HTERT RPE-1 (cell line): ENCODE results near the gene DPH1.

Source experiments
- in situ Hi-C: fragments of 300-500 bp; cut with MboI; formaldehyde crosslinking; loops from 4 replicates; pipeline ENCODE4 v1.14.3; 2020; ENCODE audit warnings: low sequenced_read_pairs

The DPH1 gene

DNA sequence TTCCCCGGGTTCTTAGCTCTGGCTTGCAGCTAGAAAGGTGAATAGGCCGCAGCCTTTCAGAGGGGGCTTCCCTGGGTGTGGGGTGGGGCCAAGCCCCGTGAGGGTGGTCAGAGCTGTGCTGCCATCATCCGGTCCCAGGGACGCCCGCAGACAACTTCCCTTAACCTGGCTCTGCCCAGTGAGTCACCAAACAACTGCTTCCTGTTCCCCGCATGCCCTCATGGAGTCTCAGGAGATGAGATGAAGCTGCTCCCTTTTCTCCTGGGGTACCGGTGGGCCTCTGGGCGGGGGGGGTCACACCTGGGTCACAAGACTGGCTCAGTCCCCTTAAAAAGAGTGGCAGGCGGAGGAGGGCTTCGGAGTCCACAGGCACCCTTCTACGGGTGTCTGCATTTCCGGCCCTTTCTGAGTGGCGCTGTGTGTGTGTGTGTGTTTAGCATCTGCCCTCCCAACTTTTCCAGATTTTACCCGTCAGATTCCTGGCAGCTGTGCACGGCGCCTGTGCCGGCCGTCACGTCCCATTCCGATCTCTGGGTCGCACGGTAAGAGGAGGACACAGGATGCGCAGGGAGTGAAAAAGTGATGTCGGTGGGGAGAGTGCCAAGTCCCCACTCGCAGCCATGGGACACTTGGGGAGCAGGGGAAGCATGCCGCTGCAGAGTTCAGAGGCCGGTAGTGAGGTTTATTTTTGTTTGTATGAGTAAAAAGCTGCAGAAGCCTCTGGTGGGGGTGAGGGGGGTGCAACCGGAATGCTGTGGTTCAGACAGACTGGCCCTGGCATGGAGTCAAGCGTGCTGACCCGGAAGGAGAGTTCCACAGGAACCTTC, 41.7 kb downstream of the DPH1 start:
- in situ Hi-C loops = loop anchor here (25.0 kb wide), 1 partner anchor 166 kb away; no protein-coding TSS in a partner anchor

DNA sequence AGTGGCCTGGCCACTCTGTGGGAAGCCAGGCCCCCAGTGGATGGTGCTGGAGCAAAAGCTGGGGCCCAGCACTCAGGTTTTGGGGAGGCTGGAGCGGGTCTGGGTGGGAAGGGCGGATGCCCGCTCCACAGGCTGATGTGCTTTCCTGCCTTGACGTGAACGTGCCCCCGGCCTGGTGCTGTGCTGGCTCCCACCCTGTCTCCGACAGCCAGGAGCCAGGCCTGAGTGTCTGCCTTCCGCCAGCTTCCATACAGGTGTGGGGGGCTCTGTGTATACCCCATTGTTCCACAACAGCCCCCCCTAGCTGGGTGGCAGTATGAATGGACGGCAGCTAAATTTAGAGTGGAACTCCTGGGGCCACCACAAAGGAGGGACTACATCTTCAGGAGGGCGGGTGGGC, 45.0 kb downstream of the DPH1 start:
- in situ Hi-C loops = loop anchor here (25.0 kb wide), 1 partner anchor 162 kb away; no protein-coding TSS in a partner anchor

DNA sequence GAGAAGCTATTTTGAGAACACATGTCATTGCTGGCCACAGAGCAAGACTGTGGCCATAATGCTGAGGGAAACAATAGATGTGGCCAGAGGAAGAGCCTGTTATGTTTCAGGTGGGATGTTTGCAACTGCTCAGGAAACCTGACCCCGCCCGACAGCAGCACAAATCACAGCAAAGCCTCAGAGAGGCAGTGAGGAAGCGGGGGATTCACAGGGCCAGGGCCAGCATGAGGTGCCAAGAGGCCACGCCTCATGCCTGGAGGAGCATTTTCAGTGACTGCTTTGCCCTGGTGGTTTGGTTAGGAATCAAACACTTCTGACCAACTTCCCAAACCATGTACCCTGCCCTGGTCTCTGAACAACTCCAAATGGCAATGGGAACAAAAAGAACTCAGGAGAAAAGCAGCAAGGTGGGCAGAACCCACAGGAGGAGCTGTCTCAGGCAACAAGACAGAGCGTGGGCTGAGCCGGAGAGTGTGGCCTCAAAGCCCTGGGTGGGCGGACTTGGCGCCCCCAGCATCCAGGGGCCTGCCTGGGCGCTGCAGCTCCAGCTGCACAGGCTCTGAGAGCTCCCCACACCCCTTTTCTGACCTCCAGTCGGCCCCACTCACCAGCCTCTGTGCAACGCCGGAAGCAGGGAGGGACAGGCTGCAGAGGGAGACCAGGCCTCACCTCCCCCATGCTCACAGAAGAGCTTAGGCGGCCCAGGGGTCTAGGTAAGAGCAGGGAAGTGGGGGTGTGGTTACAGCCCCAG, 45.6 kb downstream of the DPH1 start:
- in situ Hi-C loops = no loop called here

DNA sequence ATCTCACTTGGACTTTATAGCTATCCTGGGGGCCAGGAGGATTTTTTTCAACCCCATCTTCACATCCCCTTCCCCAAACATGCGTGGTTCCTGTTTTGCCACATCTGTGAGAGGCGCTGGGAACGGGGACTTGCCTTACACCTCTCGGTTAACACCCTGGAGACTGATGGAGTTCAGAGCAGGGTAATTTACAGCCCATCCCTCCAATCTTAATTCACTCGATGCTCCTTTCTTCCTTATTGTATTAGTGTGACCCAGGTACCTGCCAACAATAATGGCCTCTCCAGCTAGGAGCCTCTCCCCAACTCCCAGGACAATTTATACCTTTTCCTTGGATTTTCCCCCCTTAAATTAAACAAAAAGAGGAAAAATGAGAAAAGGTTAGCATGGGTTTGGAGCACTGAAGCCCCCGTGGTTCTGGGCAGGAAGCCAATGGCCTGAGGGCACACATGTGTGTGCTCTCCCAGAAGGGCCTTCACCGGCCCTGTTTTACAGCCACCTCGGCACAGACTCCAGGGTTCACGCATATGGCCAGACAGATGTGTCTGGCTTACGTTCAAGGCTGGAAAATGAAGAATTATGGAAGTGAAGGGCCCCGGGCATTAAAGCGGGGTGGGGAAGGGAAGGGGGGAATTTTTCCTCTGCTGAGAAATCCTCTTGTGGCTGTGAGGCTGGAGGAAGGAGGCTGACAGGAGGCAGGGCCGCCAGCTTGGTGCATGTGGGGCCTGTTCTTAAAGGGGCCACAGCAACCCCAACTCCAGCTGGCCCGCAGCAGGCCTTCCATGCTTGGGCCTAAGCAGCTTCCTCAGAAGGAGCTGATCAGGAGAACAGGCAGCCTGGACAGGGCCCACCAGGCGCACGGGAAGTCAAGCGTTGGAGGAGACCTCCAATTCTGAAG, 46.4 kb downstream of the DPH1 start:
- in situ Hi-C loops = no loop called here

DNA sequence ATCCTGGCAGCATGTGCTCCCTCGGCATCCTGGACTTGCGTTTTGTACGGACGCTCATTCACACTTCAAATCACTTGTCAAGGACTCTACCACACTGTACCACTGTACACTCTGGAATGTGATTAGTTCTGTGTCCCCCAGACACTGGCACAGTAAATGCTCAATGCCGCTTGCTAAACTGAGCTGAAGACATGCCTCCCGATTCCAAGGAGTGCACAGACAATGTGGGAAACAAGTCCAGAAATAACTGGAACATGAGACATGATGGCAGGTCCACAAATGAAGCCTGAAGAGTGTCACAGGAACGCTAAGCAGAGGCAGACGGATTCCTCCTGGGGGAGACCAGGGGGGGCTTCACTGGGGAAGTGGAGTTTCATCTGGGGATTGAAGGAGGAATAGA, 47.1 kb downstream of the DPH1 start:
- in situ Hi-C loops = no loop called here

DNA sequence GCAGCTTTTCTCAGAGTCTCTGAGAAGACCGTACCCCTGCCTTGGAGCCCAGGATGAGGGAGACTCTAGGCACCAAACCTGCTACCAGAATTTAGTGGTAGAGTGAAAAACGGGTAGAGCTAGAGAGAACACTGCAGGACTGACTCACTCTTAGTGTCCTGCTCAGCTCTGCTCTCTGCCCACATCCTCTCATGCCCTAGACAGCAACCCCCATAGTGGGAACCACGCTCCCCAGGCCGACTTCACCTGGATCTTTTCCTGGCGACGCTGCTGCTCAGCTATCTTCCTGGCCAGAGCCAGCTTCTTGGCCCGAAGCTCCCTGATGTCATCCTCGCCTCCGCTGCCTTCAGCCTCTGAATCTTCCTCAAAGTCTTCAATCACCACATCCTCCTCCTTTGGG, 51.6 kb downstream of the DPH1 start:
- in situ Hi-C loops = no loop called here

DNA sequence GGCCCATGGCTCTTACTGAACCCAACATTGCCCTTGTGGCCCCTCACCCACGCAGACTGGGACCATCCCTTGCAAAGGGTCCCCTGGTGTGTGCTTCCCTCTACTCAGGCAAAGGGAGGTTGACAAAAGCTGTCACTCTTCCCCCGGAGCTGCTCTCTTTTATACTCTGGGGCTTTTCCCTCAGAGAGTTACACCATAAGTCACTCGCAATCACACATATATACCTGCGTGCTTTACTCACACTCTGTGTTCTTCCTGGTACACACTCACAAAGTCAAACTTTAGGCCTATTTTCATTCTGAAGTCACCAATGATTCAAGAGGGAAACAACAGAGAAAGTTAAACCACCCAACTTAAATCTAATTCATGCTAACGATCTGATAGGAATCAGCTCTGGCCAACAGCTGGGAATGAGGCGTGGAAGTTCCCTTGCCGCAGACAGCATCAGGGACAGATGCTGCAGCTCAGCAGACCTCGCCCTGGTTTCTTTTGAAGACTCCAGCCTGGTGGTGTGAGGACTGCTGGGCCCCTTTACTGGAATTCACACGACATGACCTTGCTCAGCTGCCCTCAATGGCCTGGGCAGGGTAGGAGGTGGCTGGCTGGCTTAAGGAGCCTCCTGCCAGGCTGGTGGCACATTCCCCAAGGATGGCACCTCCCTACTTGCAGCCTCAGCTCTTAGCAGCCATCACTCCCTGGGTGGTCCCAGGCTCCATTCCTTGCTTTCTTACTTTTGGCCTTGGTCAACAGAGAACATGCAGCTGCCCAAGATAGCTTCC, 52.2 kb downstream of the DPH1 start:
- in situ Hi-C loops = no loop called here

DNA sequence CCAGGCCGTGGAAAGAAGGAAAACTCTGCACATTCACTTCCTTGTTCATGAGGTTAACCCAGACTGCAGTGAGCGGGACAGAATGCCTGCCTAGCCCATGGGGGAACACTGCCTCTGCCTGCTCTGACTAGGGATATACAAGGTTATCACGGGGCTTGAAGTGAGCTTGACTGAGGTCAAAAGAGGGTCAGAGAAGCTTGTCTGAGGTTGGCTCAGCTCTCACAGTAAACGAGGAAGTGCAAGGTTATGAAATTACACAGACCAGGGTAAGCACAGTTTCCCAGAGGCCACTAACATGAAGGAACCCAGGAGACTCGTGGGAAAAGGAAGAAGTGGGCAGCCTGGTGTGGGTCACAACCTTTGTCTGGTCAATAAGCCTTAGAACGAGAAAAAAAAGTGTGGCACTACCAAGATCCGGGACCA, 53.7 kb downstream of the DPH1 start:
- in situ Hi-C loops = no loop called here

DNA sequence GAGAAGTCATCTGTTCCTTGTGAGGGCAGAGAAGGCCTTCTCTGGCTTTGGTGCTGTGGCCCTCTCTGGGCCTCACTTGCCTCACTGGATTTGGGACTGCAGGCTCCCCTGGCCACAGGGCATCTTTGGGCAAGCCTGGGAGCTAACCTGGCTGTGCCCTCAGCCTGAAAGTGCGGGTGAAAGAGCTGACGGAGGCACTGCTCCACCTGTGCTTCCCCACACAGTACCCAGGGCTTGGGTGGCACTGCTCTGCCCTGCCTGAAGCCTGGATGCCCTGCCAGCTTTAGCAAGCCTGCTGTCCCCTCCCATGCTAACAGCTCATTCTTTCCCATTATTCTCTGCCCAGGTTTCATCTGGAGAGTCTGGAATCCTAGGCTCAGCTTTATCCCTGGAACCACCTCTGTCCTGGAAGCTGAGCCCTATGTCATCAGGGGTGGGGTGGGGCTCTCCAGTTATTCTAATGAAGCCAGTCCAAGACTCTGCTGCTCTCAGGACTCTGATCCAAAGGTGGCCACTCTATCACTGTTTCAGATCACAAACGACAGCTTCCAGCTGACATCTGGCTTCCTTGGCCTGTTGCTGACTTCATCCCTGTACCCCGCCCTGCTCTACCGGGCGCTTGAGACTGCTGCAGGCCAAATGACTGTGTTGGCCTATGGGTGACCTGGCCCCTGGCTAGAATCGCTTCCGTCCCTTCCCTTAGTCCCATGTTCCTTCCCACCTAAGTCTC, 54.2 kb downstream of the DPH1 start:
- in situ Hi-C loops = no loop called here

DNA sequence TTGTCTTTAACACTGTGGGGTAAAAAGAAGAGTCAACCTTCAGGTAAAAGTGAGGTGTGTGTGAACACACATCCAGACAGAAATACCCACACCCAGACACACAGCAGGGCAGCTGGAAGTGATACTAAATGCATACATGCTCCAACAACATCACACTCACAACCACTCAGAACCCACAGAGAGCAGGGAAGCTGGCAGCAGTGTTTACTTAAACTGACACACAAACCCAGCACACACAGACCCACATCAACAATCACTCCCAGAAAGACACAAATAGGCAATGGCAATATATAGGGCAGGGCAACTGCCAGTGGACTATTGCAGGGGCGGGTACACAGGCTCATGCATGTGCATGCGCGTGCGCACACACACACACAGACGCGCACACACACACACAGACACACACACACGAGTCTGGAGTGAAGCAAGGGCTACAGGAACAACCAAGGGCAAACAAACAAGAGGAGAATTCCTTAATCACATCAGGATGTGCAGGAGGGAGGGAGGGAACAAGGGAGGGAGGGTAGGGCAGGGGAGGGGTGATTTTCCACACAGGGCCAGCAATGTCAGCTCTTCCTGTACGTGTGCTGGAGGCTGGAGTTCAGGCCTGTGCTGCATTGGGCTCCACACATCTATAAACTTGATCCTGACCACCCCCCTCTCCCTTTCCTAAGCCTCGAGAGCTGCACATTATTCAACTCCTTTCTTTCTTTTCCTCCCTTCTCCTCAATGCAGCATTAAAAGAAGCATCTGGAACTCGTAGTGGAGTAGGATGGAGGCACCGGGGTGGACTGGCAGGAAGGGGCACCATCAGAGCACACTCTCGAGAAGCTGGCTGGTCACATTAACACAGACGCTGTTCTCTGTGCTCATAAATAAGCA, 55.1 kb downstream of the DPH1 start:
- in situ Hi-C loops = no loop called here

DNA sequence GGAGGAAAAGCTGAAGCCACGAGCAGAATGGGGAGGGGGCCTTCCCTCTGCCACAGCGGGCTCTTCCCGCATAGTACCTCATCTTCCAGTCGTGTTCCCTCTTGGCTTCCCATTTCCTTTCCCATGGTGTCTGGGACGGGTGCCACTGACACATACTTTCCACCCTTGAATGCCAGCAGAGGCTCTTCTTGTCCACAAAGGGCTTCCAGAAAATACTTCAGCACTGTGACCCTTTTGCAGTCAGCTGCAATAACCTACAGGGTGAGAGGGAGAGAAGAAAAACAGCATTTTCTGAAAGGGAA, 55.6 kb downstream of the DPH1 start:
- in situ Hi-C loops = no loop called here

DNA sequence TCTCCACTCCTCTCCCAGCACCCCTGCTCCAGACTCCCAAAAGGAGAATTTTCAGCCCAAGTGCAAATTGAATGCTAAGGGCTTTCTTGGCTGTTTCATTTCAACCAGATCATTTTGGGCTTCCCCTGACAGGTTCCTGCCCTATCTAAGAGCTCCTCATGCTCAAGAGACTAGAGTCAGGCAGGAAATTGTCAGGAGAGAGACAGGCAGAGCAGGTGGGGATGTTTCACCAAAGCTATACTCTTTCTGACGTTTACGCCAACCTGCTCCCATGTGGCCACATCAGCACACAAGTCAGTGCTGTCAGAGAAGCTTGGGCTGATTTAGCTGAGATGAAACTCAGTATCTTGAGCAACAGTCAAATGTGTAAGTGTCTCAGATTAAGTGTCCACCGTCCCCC, 56.4 kb downstream of the DPH1 start:
- in situ Hi-C loops = no loop called here

DNA sequence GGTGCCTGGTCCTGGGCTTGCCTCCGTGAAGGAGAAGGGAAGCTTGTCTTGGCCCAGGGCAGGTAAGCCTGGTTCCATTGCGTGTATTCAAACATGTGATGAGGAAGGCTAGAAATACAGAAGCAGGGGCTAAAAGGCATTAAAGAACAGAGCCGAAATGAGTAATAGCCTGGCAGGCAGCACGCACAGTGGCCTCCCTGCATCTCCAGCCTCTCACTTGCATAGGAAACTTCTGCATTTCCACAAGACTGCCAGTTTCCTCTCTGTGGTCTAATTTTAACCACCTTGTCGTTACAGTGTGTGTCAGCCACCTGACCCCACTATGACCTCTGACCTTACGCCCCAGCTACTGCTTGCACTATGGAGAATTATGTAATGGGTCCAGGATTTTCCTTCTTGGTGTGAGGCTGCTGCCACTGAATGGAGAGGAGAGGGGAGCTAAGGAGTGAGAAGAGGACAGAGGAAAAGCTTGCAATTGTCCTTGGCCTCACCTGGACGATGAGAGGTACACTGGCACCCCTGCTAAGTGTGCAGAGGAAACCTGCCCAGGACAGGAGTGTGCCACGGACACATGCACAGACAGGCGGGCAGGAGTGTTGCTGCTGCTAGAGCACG, 57.8 kb downstream of the DPH1 start:
- in situ Hi-C loops = no loop called here

DNA sequence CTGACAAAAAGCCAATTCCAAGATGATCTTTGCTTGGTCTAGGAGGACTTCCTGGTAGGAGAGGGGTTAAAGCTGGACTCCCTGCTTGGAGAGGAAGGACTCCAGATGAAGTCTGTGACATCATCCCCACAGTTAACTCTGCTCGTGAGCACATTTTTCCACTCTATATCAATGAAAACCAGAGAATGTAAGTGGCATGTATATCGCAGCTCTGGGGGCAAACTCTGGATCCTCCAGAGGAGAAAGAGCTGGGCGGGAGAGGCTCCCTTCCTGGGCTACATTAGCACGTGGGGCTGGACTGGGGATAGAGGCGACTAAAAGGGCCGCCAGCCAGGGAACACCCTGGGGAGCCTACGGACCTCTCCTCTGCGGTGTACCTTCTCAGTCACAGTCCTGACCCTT, 59.1 kb downstream of the DPH1 start:
- in situ Hi-C loops = no loop called here

DNA sequence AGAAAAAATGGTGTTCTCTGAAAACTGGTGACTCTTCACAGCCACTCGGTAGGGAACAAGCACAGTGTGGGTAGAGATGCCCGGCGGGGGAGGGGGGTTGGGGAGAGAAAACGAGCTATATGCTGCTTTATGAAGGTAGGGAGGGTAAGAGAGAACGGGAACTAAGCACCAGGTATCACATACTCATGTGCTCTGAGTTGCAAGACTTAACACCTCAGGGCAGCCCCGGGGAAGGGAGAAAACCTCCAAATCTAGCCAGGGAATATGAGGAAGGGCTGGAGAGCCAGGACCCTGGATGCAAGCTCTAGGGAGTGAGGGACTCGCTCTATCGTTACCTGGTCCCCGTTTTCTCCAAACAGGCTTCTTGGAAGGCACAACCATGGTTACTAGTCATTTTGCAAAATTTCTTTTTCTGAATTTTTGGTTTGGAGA, 60.3 kb downstream of the DPH1 start:
- in situ Hi-C loops = no loop called here

DNA sequence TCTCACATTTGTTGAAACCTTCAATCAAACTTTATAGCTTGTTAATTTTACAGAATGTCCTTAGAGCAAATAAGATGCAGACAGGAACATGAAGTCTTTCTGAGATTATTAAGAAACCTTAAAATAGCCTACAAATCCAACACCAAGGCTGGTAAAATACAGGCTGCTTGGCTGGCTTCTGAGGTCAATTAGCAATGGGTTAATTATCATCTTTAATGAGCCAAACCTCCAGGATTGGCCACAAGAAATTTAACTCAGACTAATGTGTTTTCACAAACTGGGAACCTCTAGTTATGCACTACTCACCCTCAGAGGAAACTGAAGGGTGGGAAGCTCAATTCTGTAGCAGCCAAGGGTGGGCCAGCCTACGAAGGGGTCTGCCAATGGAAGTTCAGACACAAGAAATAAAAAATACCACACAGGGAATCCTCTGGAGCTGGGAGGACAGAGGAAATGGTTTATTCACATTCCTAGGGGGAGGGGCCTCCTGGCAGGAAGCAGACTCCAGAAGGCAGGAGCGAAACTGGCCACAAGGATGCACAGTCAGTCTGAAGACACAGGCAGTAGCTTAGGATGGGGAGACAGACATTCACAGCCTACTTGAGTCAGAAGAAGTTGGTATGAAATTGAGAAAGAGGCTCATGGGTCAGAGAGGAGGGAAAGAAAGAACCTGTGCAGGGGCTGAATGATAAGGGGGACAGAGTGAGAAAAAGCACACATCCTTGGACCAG, 61.0 kb downstream of the DPH1 start:
- in situ Hi-C loops = no loop called here

DNA sequence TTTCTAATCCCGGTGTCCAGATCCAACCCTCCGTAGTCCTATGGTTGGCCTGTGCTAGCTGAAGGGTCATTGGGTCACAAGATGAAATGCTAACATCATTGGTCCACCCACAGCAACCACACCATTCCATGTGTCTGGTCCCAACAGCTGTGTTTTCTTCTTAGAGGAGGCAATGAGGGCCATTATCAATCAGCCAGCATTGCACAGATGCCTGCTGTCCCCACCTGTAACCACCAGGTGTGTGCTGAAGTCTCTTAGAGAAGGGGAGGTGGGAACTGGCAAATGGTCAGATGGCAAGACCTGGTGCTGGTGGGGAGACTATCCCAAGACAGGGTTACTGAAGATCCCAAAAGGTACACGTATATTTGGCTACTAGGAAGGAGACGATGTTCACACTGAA, 62.3 kb downstream of the DPH1 start:
- in situ Hi-C loops = no loop called here

DNA sequence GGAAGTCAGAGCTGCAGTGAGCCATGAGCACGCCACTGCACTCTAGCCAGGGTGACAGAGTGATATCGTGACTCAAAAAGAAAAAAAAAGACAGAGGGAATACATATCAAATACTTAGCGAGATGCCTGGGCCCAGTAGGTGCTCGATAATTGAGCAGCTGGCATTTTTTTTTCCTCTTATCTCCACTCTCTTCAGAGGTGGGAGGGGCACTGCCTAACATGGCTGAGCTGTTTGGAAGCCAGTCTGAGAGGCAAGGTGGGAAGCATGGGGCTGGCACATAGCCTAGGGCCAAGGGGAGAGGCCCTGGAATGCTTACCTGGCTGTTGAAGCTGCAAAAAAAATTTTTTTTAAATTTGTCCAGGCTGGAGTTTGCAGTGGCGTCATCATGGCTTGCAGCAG, 63.4 kb downstream of the DPH1 start:
- in situ Hi-C loops = no loop called here
